ENCODE measurements around the gene RANBP3. TPM values are rescaled to one million over a fixed set of nuclear protein-coding genes. Genes with fewer than 3 reads are reported as not detected.
"Not testable (repeated sequence)": the region's sequence is repeated elsewhere in the genome, so short reads cannot be mapped to it uniquely, and the experiment has no call there.

RANBP3 gene
- total RNA-seq, 1 donor from 2014 or later, result 70.8 TPM

DNA sequence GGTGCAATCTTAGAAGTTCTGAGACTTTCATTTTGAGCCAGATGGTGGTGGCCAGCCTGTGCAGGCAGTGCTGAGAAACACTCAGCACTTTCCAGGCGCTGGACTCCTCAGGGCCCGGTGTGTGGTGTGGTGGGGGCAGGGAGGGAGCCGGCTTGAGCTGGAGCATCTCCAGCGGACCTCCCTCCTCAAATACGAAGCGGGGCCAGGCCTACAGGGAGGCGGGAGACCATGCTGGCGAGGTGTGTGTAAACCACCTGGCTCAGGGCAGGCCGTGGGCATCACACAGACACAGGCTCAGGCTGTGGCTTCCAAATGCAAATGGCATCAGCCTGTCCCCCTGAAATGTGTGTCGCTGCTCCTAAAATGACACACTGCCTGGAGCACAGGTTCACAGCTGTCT lies 33.3 kb upstream of the RANBP3 start:
- Histone ChIP-seq H3K9me3 (no peaks in the 10 kb centered on the region), H3K27me3 (ENCODE audit: low read depth) (no peaks in the 10 kb centered on the region), H3K4me1 (no peaks in the 10 kb centered on the region), H3K36me3 (peaks cover 65% of the 10 kb centered on the region), H3K27ac (no peak overlapping the region), H3K4me3 (no peak overlapping the region)
- TF ChIP-seq, protein P1, sequence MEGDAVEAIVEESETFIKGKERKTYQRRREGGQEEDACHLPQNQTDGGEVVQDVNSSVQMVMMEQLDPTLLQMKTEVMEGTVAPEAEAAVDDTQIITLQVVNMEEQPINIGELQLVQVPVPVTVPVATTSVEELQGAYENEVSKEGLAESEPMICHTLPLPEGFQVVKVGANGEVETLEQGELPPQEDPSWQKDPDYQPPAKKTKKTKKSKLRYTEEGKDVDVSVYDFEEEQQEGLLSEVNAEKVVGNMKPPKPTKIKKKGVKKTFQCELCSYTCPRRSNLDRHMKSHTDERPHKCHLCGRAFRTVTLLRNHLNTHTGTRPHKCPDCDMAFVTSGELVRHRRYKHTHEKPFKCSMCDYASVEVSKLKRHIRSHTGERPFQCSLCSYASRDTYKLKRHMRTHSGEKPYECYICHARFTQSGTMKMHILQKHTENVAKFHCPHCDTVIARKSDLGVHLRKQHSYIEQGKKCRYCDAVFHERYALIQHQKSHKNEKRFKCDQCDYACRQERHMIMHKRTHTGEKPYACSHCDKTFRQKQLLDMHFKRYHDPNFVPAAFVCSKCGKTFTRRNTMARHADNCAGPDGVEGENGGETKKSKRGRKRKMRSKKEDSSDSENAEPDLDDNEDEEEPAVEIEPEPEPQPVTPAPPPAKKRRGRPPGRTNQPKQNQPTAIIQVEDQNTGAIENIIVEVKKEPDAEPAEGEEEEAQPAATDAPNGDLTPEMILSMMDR (IDR thresholded peaks at IDR 0.05), result no peak
- no peak for ATAC-seq
- DNase-seq, result no peak
- intact Hi-C loops (cut with DNase I), result no loop called here

DNA sequence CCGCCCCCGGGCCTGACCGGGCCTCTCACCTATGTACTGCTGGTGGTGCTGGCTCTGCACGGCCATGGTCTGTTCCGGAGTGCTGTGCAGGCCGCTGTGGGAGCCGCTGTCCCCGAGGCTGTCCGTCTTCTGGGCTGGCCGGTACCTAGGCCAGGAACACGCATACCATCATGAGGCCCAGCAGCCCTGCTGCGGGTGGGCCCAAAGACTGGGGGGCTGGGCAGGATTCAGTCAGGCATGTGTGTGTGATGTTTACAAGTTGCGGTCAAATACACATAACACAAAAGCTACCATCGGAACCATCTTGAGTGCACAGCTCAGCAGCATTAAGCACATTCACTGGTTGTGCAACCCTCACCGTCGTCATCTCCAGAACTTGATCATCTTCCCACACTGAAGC lies 32.2 kb upstream of the RANBP3 start:
- no peak for DNase-seq
- H3K36me3 ChIP-seq, result peaks cover 76% of the 10 kb centered on the region
- H3K4me3 ChIP-seq, result no peak overlapping the region
- H3K27ac ChIP-seq, result no peak overlapping the region
- TF ChIP-seq, protein P1 (IDR thresholded peaks at IDR 0.05), result no peak
- no peaks in the 10 kb centered on the region for H3K9me3 ChIP-seq
- ATAC-seq, result no peak
- intact Hi-C loops (cut with DNase I), result no loop called here
- no peaks in the 10 kb centered on the region for H3K4me1 ChIP-seq
- H3K27me3 ChIP-seq (ENCODE audit: low read depth), result no peaks in the 10 kb centered on the region

DNA sequence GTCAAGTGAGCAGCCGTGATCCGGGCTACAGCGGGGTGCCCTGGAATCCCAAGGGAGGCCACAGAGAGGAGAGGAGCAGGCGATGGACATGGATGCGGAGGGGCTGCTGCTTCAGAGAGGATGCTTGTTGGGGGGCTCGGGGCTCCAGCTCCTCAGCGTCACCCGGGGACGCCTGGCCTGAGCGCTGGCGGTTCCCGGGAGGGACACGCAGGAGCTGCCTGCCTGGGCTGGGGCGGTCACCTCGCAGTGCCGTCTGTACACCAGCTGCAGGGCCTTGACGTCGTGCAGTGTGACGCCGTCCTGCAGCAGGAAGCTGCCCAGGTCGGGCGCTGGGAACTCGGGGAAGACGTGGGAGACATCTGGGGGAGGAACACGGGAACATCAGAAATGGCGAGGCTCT lies 29.9 kb upstream of the RANBP3 start:
- H3K4me3 ChIP-seq, result no peak overlapping the region
- ATAC-seq, result no peak
- DNase-seq, result no peak
- H3K4me1 ChIP-seq, result no peaks in the 10 kb centered on the region
- no peak overlapping the region for H3K27ac ChIP-seq
- H3K36me3 ChIP-seq, result peaks cover 83% of the 10 kb centered on the region
- no peaks in the 10 kb centered on the region for H3K9me3 ChIP-seq
- no peaks in the 10 kb centered on the region for H3K27me3 ChIP-seq (ENCODE audit: low read depth)
- TF ChIP-seq, protein P1 (IDR thresholded peaks at IDR 0.05), result no peak
- intact Hi-C loops (cut with DNase I), result no loop called here

DNA sequence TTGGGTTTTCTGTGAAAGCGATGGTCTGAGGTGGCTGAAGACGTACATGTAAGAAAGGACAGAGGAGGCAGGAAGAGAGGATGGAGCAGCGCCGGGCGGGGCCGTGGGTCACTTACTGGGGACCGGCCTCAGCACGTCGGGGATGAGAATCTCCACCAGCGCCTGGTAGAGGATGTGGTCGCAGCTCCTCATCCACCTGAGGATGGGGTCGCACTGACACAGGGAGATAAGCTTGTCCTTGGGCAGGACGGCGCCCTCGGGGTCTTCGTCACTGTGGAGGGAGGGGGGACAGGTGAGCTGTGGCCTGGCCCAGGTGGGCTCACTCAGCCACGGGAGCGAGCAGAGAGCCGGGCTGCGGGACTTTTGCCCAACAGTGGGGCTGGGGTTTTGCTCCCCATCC lies 29.0 kb upstream of the RANBP3 start:
- no peak overlapping the region for H3K27ac ChIP-seq
- no peak overlapping the region for H3K4me3 ChIP-seq
- DNase-seq (no peak), ATAC-seq (no peak)
- H3K4me1 ChIP-seq, result no peaks in the 10 kb centered on the region
- H3K36me3 ChIP-seq, result peaks cover 83% of the 10 kb centered on the region
- TF ChIP-seq, protein P1 (IDR thresholded peaks at IDR 0.05), result no peak
- no peaks in the 10 kb centered on the region for H3K27me3 ChIP-seq (ENCODE audit: low read depth)
- H3K9me3 ChIP-seq, result no peaks in the 10 kb centered on the region
- intact Hi-C loops (cut with DNase I), result no loop called here

DNA sequence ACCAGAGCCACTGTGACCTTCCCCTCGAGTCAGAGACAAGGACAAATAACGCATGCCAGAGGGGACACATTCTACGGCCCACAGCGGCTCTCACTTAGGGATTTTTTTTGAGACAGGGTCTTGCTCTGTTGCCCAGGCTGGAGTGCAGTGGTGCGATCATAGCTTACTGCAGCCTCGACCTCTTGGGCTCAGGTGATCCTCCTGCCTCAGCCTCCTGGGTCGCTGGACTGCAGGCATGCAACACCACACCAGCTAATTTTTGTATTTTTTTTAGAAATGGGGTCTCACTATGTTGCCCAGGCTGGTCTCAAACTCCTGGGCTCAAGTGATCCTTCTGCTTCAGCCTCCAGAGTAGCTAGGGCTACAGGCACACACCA lies 28.1 kb upstream of the RANBP3 start:
- H3K4me3 ChIP-seq; H3K27me3 ChIP-seq (ENCODE audit: low read depth); H3K9me3 ChIP-seq; H3K4me1 ChIP-seq; ATAC-seq; intact Hi-C loops (cut with DNase I); H3K27ac ChIP-seq; DNase-seq: not testable (repeated sequence)
- peaks cover 84% of the 10 kb centered on the region for H3K36me3 ChIP-seq

DNA sequence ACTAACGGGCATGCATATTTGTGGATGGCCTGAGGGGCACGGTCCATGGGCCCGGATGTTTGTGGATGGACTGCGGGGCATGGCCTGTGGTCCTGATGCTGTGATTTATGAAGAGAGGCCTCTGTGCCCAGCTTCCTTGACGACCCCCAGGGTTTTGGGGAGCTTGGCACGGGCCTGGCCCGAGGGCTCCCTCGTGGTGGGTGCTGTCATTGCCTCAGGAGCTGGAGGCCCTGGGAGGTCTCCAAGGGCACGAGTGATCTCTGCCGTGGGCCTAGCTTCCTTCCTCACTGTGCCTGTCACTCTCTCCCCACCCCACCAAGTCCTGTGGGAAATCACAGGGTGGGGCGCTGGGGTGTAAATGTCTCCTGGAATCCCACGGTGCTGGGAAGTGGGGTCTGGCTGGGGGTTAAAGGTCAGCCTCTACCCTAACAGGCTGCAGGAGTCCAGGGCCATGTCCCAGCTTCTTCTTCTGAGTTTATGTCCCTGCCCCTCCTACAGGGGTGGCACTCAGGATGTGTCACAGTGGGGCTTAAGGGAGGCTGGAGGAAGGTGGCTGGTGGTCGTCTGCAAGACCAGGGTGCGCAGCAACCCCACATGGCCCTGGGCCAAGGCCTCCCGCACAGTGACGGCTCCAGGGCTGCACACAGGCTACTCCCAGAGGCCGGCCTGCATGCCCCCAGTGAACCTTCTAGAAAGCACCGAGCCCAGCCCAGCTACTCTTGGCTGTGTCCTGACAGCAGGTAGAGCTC lies 27.6 kb upstream of the RANBP3 start:
- ATAC-seq (no peak), DNase-seq (no peak)
- TF ChIP-seq, protein P1 (IDR thresholded peaks at IDR 0.05), result no peak
- Histone ChIP-seq H3K4me1 (no peaks in the 10 kb centered on the region), H3K9me3 (no peaks in the 10 kb centered on the region), H3K27ac (no peak overlapping the region), H3K36me3 (peaks cover 89% of the 10 kb centered on the region), H3K27me3 (ENCODE audit: low read depth) (no peaks in the 10 kb centered on the region), H3K4me3 (no peak overlapping the region)
- intact Hi-C loops (cut with DNase I), result no loop called here

Measured in lower lobe of right lung (tissue), 2 donors.